Smooth muscle cell (in vitro differentiated cells): Measurements from ENCODE around the gene CATSPER3. TPM values are rescaled to one million over a fixed set of nuclear protein-coding genes. Genes with fewer than 3 reads are reported as not detected.

Source experiments
- DNase-seq: peaks from one replicate; lab custom pipeline; 2025; ENCODE audit not compliant: unreplicated experiment; lab: John Stamatoyannopoulos, UW
- H2AFZ ChIP-seq: fragments of 200-600 bp; sonication (generic); 2 replicates; pipeline ENCODE4 v1.6.0; 2016; ENCODE audit warnings: antibody characterized with exemption, low read depth, mild to moderate bottlenecking
- H3F3A ChIP-seq: fragments of 200-600 bp; sonication (generic); 2 replicates; pipeline ENCODE4 v1.6.0; 2017; ENCODE audit warnings: antibody characterized with exemption, low read depth
- H3K27ac ChIP-seq: fragments of 200-600 bp; sonication (generic); 2 replicates; pipeline ENCODE4 v1.5.1; 2016; ENCODE audit warnings: low read depth, mild to moderate bottlenecking
- H3K27me3 ChIP-seq: fragments of 200-600 bp; sonication (generic); 2 replicates; pipeline ENCODE4 v1.6.1; 2016; ENCODE audit warnings: low read depth, mild to moderate bottlenecking
- H3K36me3 ChIP-seq: fragments of 200-600 bp; sonication (generic); 2 replicates; pipeline ENCODE4 v1.5.1; 2016; ENCODE audit warnings: low read depth
- H3K4me1 ChIP-seq: fragments of 200-600 bp; sonication (generic); 2 replicates; pipeline ENCODE4 v1.5.1; 2016; ENCODE audit warnings: low read depth
- H3K4me2 ChIP-seq: fragments of 200-600 bp; sonication (generic); 2 replicates; pipeline ENCODE4 v1.6.0; 2016; ENCODE audit warnings: mild to moderate bottlenecking
- H3K4me3 ChIP-seq: fragments of 200-600 bp; sonication (generic); 2 replicates; pipeline ENCODE4 v1.5.1; 2016; ENCODE audit warnings: mild to moderate bottlenecking
- H3K79me2 ChIP-seq: fragments of 200-600 bp; sonication (generic); 2 replicates; pipeline ENCODE4 v1.6.0; 2016; ENCODE audit warnings: low read depth, mild to moderate bottlenecking
- H3K9ac ChIP-seq: fragments of 200-600 bp; sonication (generic); 2 replicates; pipeline ENCODE4 v1.6.0; 2016; ENCODE audit warnings: low read depth
- H3K9me3 ChIP-seq: fragments of 200-600 bp; sonication (generic); replicated peaks from 2 replicates; pipeline ENCODE4 v1.5.1; 2016; ENCODE audit warnings: low read depth
- H4K20me1 ChIP-seq: fragments of 200-600 bp; sonication (generic); 2 replicates; pipeline ENCODE4 v1.6.0; 2016; ENCODE audit warnings: low read depth
- WGBS: methylation state at CpG from one replicate; pipeline ENCODE4 v1.1.7; 2016; ENCODE audit warnings: low lambda C conversion rate; 5-methylcytosine and 5-hydroxymethylcytosine counted together
- polyA plus RNA-seq: library from polyadenylated mRNA; unstranded; fragments of >200 nt; fragmentation: Nextera tagmentation; extraction: Ambion mirVana; gene quantifications from 2 replicates; pipeline ENCODE4 v1.2.1, GENCODE V29; 2016
- total RNA-seq: library from RNA; depleted of rRNA; stranded (reverse); fragments of >200 nt; gene quantifications from 2 replicates; pipeline ENCODE4 v1.2.3, GENCODE V29; 2014
- TF ChIP-seq, protein P1 (sequence below): fragments of 200-600 bp; sonication (generic); IDR thresholded peaks from 2 replicates; pipeline ENCODE4 v1.5.1; 2017; ENCODE audit warnings: borderline replicate concordance, mild to moderate bottlenecking, antibody characterized with exemption; ENCODE audit not compliant: insufficient read depth, poor library complexity, severe bottlenecking

The CATSPER3 gene
- total and polyA plus RNA-seq, 2 experiments from 2014 or later, result not detected

DNA sequence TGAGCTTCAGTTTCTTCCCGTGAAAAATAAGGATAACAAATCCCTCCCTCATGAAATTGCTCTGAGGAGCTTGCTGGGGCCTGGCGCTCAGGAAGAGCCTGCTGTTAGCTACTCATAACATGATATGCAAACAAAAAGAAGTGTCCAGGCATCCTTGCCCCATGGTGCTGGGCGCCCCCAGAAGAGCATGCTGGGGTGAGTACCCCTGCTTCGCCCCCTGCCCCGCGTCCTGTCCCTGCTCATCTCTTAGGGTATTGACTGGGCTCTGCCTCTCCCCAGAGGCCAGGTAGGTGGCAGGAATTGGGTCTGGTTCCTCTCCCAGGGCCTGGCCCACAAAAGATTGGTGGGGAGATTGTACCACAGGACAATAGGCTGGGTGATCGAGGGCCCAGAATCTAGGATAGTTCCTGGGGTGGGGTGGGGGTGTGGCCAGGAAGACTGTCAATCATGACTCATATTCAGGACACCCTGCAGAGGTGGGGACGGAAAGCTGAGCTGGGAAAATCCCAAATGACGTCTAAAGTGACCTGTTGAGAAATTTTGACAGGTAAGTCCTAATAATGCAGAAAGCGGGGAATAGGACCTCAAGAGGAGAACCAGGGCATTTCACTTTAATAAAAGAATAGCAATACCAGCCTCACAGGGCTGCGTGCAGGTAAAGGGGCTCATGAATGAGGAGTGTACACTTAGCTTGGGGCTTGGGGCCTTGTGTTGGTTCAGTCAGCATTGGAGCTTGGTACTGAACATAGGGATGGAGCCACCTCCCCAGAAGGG, 57.4 kb downstream of the CATSPER3 start:
- WGBS, result 79% methylated on average over 11 of the region's 11 CpGs
- peaks cover 10% of the 10 kb centered on the region for H3K4me1 ChIP-seq
- peak overlapping the region; percentile 19 for H3K4me2 ChIP-seq
- no peak overlapping the region for H3K4me3 ChIP-seq
- H3F3A ChIP-seq, result peaks cover 8% of the 10 kb centered on the region
- peaks cover 95% of the 10 kb centered on the region for H3K79me2 ChIP-seq
- no peak overlapping the region for H3K9ac ChIP-seq
- H3K27ac ChIP-seq, result peak overlapping the region; percentile 84
- no peak for DNase-seq
- no peaks in the 10 kb centered on the region for H3K36me3 ChIP-seq
- H2AFZ ChIP-seq, result no peak overlapping the region
- H3K27me3 ChIP-seq, result peaks cover 14% of the 10 kb centered on the region
- TF ChIP-seq, protein P1, sequence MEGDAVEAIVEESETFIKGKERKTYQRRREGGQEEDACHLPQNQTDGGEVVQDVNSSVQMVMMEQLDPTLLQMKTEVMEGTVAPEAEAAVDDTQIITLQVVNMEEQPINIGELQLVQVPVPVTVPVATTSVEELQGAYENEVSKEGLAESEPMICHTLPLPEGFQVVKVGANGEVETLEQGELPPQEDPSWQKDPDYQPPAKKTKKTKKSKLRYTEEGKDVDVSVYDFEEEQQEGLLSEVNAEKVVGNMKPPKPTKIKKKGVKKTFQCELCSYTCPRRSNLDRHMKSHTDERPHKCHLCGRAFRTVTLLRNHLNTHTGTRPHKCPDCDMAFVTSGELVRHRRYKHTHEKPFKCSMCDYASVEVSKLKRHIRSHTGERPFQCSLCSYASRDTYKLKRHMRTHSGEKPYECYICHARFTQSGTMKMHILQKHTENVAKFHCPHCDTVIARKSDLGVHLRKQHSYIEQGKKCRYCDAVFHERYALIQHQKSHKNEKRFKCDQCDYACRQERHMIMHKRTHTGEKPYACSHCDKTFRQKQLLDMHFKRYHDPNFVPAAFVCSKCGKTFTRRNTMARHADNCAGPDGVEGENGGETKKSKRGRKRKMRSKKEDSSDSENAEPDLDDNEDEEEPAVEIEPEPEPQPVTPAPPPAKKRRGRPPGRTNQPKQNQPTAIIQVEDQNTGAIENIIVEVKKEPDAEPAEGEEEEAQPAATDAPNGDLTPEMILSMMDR, result no peak
- peaks cover 50% of the 10 kb centered on the region for H4K20me1 ChIP-seq
- H3K9me3 ChIP-seq, result no peaks in the 10 kb centered on the region

DNA sequence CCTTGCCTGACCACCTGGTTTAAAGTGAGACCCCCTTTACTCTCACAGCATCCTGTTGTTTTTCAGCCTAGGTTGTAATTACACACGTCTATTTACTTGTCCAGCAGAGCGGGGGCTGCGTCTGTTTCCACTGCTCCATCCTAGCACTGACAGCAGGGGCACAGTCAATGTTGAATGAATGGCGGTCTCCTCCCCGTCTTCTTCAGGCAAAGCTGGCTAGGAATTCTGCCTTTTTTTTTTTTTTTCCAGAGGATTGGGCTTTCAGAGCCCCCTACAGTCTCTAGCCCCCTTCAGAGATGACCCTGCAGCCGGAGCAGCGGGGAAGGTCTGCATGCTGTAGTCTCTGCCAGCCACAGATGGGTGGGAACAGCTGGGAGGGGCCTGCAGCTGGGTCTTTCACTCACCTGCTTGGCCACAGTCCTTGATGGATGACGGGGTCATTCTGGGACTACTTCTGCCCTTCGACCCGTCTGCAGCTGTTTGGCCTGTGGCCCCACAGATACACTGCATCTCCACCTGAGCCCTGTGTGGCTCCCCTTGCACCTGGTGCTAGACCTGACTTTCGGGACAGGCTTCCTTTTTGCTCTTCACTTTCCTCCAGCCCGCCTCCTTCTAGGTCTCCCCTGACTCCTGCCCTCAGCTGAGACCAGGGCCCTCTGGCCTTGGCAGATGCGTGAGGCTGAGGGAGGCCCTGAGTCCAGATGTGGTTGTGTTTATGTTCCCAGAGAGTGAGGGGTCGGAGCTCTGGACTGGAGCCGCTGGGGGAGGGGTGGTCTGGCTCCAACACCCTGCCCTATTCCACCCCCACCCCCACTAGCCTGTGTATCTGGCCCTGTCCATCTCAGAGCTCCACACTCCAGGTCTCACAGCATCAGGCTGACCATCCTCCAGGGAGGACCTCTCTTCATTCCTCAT, 58.3 kb downstream of the CATSPER3 start:
- no peak overlapping the region for H2AFZ ChIP-seq
- H3K27me3 ChIP-seq, result peaks cover 18% of the 10 kb centered on the region
- no peaks in the 10 kb centered on the region for H3K9me3 ChIP-seq
- peak overlapping the region; percentile 98 for H3K4me2 ChIP-seq
- peaks cover 12% of the 10 kb centered on the region for H3K4me1 ChIP-seq
- H3K4me3 ChIP-seq, result no peak overlapping the region
- TF ChIP-seq, protein P1, result no peak
- peaks cover 8% of the 10 kb centered on the region for H3F3A ChIP-seq
- no peak for DNase-seq
- WGBS, result 78% methylated on average over 15 of the region's 15 CpGs
- peaks cover 57% of the 10 kb centered on the region for H4K20me1 ChIP-seq
- H3K9ac ChIP-seq, result no peak overlapping the region
- H3K36me3 ChIP-seq, result no peaks in the 10 kb centered on the region
- H3K79me2 ChIP-seq, result peaks cover 99% of the 10 kb centered on the region
- H3K27ac ChIP-seq, result peak overlapping the region; percentile 84

- Histone ChIP-seq H3K4me1 (peaks cover 17% of the 10 kb centered on the region), H3K9me3 (no peaks in the 10 kb centered on the region), H2AFZ (no peak overlapping the region), H3K36me3 (no peaks in the 10 kb centered on the region), H3K9ac (peak overlapping the region; percentile 64), H3K4me2 (peak overlapping the region; percentile 98), H3K4me3 (peak overlapping the region; percentile 88), H3K27me3 (peaks cover 18% of the 10 kb centered on the region), H4K20me1 (peaks cover 58% of the 10 kb centered on the region), H3F3A (peaks cover 10% of the 10 kb centered on the region), H3K27ac (peak overlapping the region; percentile 84), H3K79me2 (peaks cover 99% of the 10 kb centered on the region)
- TF ChIP-seq, protein P1, result no peak
- no peak for DNase-seq
- 46% methylated on average over 12 of the region's 12 CpGs for WGBS
These were observed 59.0 kb downstream of the CATSPER3 start for GRCh38 chr5:135026645-135027265.
